ENCODE measurements around the gene FAM43A. TPM values are rescaled to one million over a fixed set of nuclear protein-coding genes. Genes with fewer than 3 reads are reported as not detected.

Gene FAM43A
- polyA plus RNA-seq, 1 experiment: 14.6 TPM

GRCh38 chr3:194675081-194675640, 10.5 kb upstream of the FAM43A start:
- Histone ChIP-seq H3K27me3 (ENCODE audit: control insufficient read depth, insufficient read depth, low read length) (peaks cover 8% of the 10 kb centered on the region), H3K4me3 (ENCODE audit: low read depth, low read length) (no peak overlapping the region), H3K36me3 (ENCODE audit: control insufficient read depth, insufficient read depth, low read length) (no peaks in the 10 kb centered on the region)
- ChIA-PET CTCF (interaction anchor here (0.6 to 5.6 kb wide), 2 partner anchors 10 to 409 kb away, joined by 3 to 97 read pairs; partner anchors contain the start of gene FAM43A), POLR2A (no interaction called here)
- TF ChIP-seq CTCF (IDR thresholded peaks at IDR 0.05; ENCODE audit: insufficient read depth, low read depth, low read length): no peak
- no peak for DNase-seq (ENCODE audit: low read depth)

DNA sequence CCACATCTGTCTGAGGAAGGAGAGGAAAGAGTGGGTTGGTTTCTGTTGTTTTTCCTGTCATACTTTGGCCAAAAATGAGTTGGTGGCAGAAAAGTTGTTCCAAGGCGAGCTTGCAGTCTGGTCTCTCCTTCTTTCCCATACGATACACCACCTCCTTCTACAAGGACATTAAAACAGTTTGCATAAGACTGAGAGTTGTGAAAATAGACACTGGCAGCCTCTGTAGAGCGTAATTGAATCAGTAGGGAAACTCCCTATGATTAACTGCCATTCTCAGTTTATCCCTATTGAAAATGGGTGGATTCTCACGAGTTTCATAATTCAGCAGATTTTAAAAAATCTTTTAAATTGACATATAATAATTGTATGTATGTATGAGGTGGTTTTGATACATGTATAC, 10.0 kb upstream of the FAM43A start:
- DNase-seq (ENCODE audit: low read depth): no peak
- Histone ChIP-seq H3K4me3 (ENCODE audit: low read depth, low read length) (no peak overlapping the region), H3K27me3 (ENCODE audit: control insufficient read depth, insufficient read depth, low read length) (peaks cover 8% of the 10 kb centered on the region), H3K36me3 (ENCODE audit: control insufficient read depth, insufficient read depth, low read length) (no peaks in the 10 kb centered on the region)
- CTCF ChIA-PET: interaction anchor here (5.6 kb wide), 1 partner anchor 9 kb away, joined by 97 read pairs; the partner anchor contains the start of gene FAM43A
- POLR2A ChIA-PET: no interaction called here
- no peak for TF ChIP-seq CTCF (IDR thresholded peaks at IDR 0.05; ENCODE audit: insufficient read depth, low read depth, low read length)

- ChIA-PET POLR2A (no interaction called here), CTCF (no interaction called here)
- H3K27me3 ChIP-seq (ENCODE audit: control insufficient read depth, insufficient read depth, low read length): peaks cover 8% of the 10 kb centered on the region
- no peak overlapping the region for H3K4me3 ChIP-seq (ENCODE audit: low read depth, low read length)
- no peak for TF ChIP-seq CTCF (IDR thresholded peaks at IDR 0.05; ENCODE audit: insufficient read depth, low read depth, low read length)
- DNase-seq (ENCODE audit: low read depth): no peak
- H3K36me3 ChIP-seq (ENCODE audit: control insufficient read depth, insufficient read depth, low read length): no peaks in the 10 kb centered on the region
These were observed 9.2 kb upstream of the FAM43A start for GRCh38 chr3:194676471-194676870.

GRCh38 chr3:194680888-194681615, 4.6 kb upstream of the FAM43A start:
- CTCF ChIA-PET: interaction anchor here (1.9 to 8.0 kb wide), 5 partner anchors 8 to 589 kb away, joined by 7 to 97 read pairs (median 47); partner anchors contain the start of genes LSG1 and XXYLT1
- no peak overlapping the region for H3K4me3 ChIP-seq (ENCODE audit: low read depth, low read length)
- no peak for DNase-seq (ENCODE audit: low read depth)
- H3K27me3 ChIP-seq (ENCODE audit: control insufficient read depth, insufficient read depth, low read length): 0 out of 2 replicates have a peak, but pooled peaks cover 3% of the 10 kb centered on the region
- no peaks in the 10 kb centered on the region for H3K36me3 ChIP-seq (ENCODE audit: control insufficient read depth, insufficient read depth, low read length)
- POLR2A ChIA-PET: no interaction called here
- no peak for TF ChIP-seq CTCF (IDR thresholded peaks at IDR 0.05; ENCODE audit: insufficient read depth, low read depth, low read length)

- CTCF ChIA-PET: interaction anchor here (0.5 to 8.0 kb wide), 43 partner anchors 9 to 851 kb away, joined by 3 to 97 read pairs (median 4); partner anchors contain the start of genes LSG1 and XXYLT1
- H3K4me3 ChIP-seq (ENCODE audit: low read depth, low read length): no peak overlapping the region
- DNase-seq (ENCODE audit: low read depth): no peak
These were observed 3.4 kb upstream of the FAM43A start for GRCh38 chr3:194682189-194682693.

More at GRCh38 chr3:194682189-194682693, 3.4 kb upstream of the FAM43A start:
- TF ChIP-seq CTCF (IDR thresholded peaks at IDR 0.05; ENCODE audit: insufficient read depth, low read depth, low read length): no peak
- Histone ChIP-seq H3K36me3 (ENCODE audit: control insufficient read depth, insufficient read depth, low read length) (peaks cover 3% of the 10 kb centered on the region), H3K27me3 (ENCODE audit: control insufficient read depth, insufficient read depth, low read length) (0 out of 2 replicates have a peak, but pooled peaks cover 3% of the 10 kb centered on the region)
- POLR2A ChIA-PET: interaction anchor here (0.6 kb wide), 1 partner anchor 767 kb away, joined by 4 read pairs; no protein-coding TSS in a partner anchor

Measured in BJ (cell line).